MCF 10A (cell line): ENCODE results near the gene EIF5B. TPM values are rescaled to one million over a fixed set of nuclear protein-coding genes. Genes with fewer than 3 reads are reported as not detected.
"Not testable (repeated sequence)": the region's sequence is repeated elsewhere in the genome, so short reads cannot be mapped to it uniquely, and the experiment has no call there.

ENCODE experiments used
- BruUV-seq: library from RNA; stranded (reverse); fragments of 400-500 nt; replicated peaks from 2 replicates; lab custom pipeline; 2021; lab: Mats Ljungman, UMichigan
- CTCF ChIA-PET: fragments of 300-600 bp; sonication (Branson Sonifier 250); formaldehyde crosslinking; extraction: SDS; loops from one replicate; lab custom pipeline; 2021; ENCODE audit warnings: antibody characterized with exemption, inconsistent platforms; lab: Yijun Ruan, JAX
- POLR2A ChIA-PET: fragments of 300-600, 350-650 bp; sonication (Branson Sonifier 250); formaldehyde crosslinking; extraction: SDS; loops from one replicate; lab custom pipeline; 2020; ENCODE audit warnings: antibody characterized with exemption, inconsistent platforms; lab: Yijun Ruan, JAX
- DNase-seq: peaks from one replicate; pipeline ENCODE4 v3.0.0-alpha.2; 2018; ENCODE audit not compliant: unreplicated experiment
- H3K27ac Mint-ChIP-seq: one replicate; pipeline ENCODE4 v1.8.0; 2022; ENCODE audit warnings: mild to moderate bottlenecking, low read depth, mixed read lengths; ENCODE audit not compliant: unreplicated experiment
- H3K27me3 Mint-ChIP-seq: one replicate; pipeline ENCODE4 v1.8.0; 2022; ENCODE audit warnings: mixed read lengths; ENCODE audit not compliant: insufficient read depth, unreplicated experiment
- H3K36me3 Mint-ChIP-seq: one replicate; pipeline ENCODE4 v1.8.0; 2022; ENCODE audit warnings: mild to moderate bottlenecking, moderate library complexity, mixed read lengths; ENCODE audit not compliant: insufficient read depth, unreplicated experiment
- H3K4me1 Mint-ChIP-seq: one replicate; pipeline ENCODE4 v1.8.0; 2022; ENCODE audit warnings: mixed read lengths; ENCODE audit not compliant: insufficient read depth, unreplicated experiment
- H3K4me3 Mint-ChIP-seq: one replicate; pipeline ENCODE4 v1.8.0; 2022; ENCODE audit warnings: mild to moderate bottlenecking, moderate library complexity, mixed read lengths; ENCODE audit not compliant: unreplicated experiment
- H3K9me3 Mint-ChIP-seq: one replicate; pipeline ENCODE4 v1.8.0; 2022; ENCODE audit warnings: mixed read lengths; ENCODE audit not compliant: unreplicated experiment
- CTCF ChIP-seq: fragments of 200-600 bp; IDR thresholded peaks from one replicate; pipeline ENCODE4 v1.8.0; 2022; ENCODE audit warnings: antibody characterized with exemption, mild to moderate bottlenecking; ENCODE audit not compliant: unreplicated experiment
- intact Hi-C: fragments of 100-400 bp; cut with micrococcal nuclease; formaldehyde crosslinking; loops from 2 replicates; pipeline ENCODE4 v1.14.1; 2022
- total RNA-seq: library from RNA; stranded (reverse); gene quantifications from 2 replicates; pipeline ENCODE4 v1.2.3, GENCODE V29; 2022

Gene EIF5B
- total RNA-seq, 1 experiment from 2014 or later = 55.5 TPM

- Mint-ChIP-seq H3K36me3 (peaks cover 7% of the 10 kb centered on the region), H3K4me1 (peaks cover 31% of the 10 kb centered on the region), H3K27me3 (no peaks in the 10 kb centered on the region), H3K4me3 (no peak overlapping the region), H3K27ac (peak overlapping the region; percentile 41), H3K9me3 (no peaks in the 10 kb centered on the region)
- ChIA-PET CTCF (interaction anchor here (0.5 kb wide), 1 partner anchor 57 kb away, joined by 3 read pairs; no protein-coding TSS in a partner anchor), POLR2A (interaction anchor here (1.2 kb wide), 1 partner anchor 160 kb away, joined by 5 read pairs; the partner anchor contains the start of gene MITD1)
- BruUV-seq = no TSS peak
- DNase-seq = peak; percentile 24
- intact Hi-C loops = no loop called here
- TF ChIP-seq CTCF = no peak
These were observed 3.6 kb downstream of the EIF5B start for GRCh38 chr2:99340669-99341236.

- no TSS peak for BruUV-seq
- Mint-ChIP-seq H3K36me3 (peaks cover 7% of the 10 kb centered on the region), H3K4me3 (no peak overlapping the region), H3K27ac (no peak overlapping the region), H3K27me3 (no peaks in the 10 kb centered on the region), H3K4me1 (peaks cover 34% of the 10 kb centered on the region), H3K9me3 (no peaks in the 10 kb centered on the region)
- CTCF ChIA-PET = no interaction called here
- POLR2A ChIA-PET = interaction anchor here (1.1 kb wide), 1 partner anchor 188 kb away, joined by 3 read pairs; the partner anchor contains the start of genes LIPT1 and TSGA10
- no peak for TF ChIP-seq CTCF
- no peak for DNase-seq
- intact Hi-C loops = no loop called here
These were observed 5.3 kb downstream of the EIF5B start for GRCh38 chr2:99342536-99342935.

- H3K27ac Mint-ChIP-seq, intact Hi-C loops, H3K27me3 Mint-ChIP-seq, H3K4me3 Mint-ChIP-seq, POLR2A ChIA-PET, CTCF ChIA-PET, DNase-seq, H3K36me3 Mint-ChIP-seq, BruUV-seq, H3K9me3 Mint-ChIP-seq: not testable (repeated sequence)
- peaks cover 29% of the 10 kb centered on the region for H3K4me1 Mint-ChIP-seq
These were observed 8.3 kb downstream of the EIF5B start for GRCh38 chr2:99345446-99345845.

GRCh38 chr2:99346218-99346617 is 9.0 kb downstream of the EIF5B start:
- ChIA-PET POLR2A (interaction anchor here (4.1 kb wide), 1 partner anchor 9 kb away, joined by 23 read pairs; the partner anchor contains the start of genes EIF5B and TXNDC9), CTCF (interaction anchor here (0.6 kb wide), 3 partner anchors 33 to 235 kb away, joined by 3 to 4 read pairs (median 3); no protein-coding TSS in a partner anchor)
- H3K9me3 Mint-ChIP-seq = no peaks in the 10 kb centered on the region
- H3K27ac Mint-ChIP-seq = no peak overlapping the region
- TF ChIP-seq CTCF = no peak
- no TSS peak for BruUV-seq
- intact Hi-C loops = no loop called here
- H3K36me3 Mint-ChIP-seq = peaks cover 7% of the 10 kb centered on the region
- DNase-seq = no peak
- no peak overlapping the region for H3K4me3 Mint-ChIP-seq
- no peaks in the 10 kb centered on the region for H3K27me3 Mint-ChIP-seq
- peaks cover 27% of the 10 kb centered on the region for H3K4me1 Mint-ChIP-seq
